ENCODE results near the gene SCGB1D2.

Gene SCGB1D2

DNA sequence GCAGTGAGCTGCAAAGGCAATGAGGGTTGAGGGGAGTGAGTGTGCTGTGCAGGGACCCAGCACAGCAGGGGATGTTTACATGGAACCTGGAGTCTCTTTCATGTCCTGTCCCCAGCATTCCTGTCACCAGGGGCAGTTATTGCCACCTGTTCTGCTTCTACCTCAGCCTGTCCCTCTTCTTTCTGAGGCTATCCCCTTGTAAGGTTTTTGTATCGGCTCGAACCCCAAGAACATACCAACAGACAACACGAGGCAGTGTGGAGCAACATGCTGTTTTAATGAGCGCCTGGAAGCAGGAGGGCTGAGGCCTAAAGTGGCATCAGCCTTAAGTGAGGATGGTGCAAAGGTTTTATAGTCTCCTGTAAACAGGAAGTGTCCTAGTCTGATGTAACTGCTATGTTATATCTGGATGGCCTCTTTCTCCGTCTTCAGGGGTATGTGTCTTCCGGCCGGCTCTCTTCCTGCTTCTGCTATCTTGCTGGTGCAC, 31.8 kb downstream of the SCGB1D2 start:
- H3K27me3 Mint-ChIP-seq, result peaks cover 11% of the 10 kb centered on the region
- H3K4me3 Mint-ChIP-seq, result no peak overlapping the region
- H3K36me3 Mint-ChIP-seq (ENCODE audit: low read depth), result no peaks in the 10 kb centered on the region
- no peaks in the 10 kb centered on the region for H3K9me3 Mint-ChIP-seq
- H3K4me1 Mint-ChIP-seq (ENCODE audit: low read depth), result no peaks in the 10 kb centered on the region
- H3K27ac Mint-ChIP-seq, result no peak overlapping the region
- no peak for DNase-seq

DNA sequence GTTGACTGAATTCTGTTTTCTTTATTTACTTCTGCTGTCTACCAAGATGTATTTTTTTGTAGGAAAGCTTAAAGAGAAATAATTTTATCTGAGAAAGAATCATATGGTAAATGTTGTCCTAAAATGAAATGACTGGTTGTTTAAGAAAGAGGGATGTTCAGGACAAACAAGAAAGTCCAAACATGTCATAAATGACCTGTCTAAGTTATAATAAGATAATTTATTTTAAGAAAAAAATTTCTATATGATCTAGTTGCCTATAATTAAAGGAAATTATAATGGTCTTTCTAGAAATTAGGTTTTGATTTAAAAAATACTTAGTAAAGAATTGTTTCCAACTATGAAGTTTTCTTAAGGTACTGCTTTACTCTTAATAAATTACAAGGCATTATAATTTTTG, 38.4 kb downstream of the SCGB1D2 start:
- H3K27ac Mint-ChIP-seq, result no peak overlapping the region

More for the DNA sequence above, 38.4 kb downstream of the SCGB1D2 start:
- H3K27me3 Mint-ChIP-seq, result peaks cover 3% of the 10 kb centered on the region
- no peak overlapping the region for H3K4me3 Mint-ChIP-seq
- H3K9me3 Mint-ChIP-seq, result no peaks in the 10 kb centered on the region
- no peak for DNase-seq
- H3K36me3 Mint-ChIP-seq (ENCODE audit: low read depth), result no peaks in the 10 kb centered on the region
- no peaks in the 10 kb centered on the region for H3K4me1 Mint-ChIP-seq (ENCODE audit: low read depth)

Measured in activated T-cell treated with anti-CD3 and anti-CD28 coated beads, Interleukin-2, amount 50 U/mL, for 24 hours (primary cell).